ENCODE data around the gene CSAG2.
"Not testable (repeated sequence)": the region's sequence is repeated elsewhere in the genome, so short reads cannot be mapped to it uniquely, and the experiment has no call there.

CSAG2 gene, protein sequence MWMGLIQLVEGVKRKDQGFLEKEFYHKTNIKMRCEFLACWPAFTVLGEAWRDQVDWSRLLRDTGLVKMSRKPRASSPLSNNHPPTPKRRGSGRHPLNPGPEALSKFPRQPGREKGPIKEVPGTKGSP

DNA sequence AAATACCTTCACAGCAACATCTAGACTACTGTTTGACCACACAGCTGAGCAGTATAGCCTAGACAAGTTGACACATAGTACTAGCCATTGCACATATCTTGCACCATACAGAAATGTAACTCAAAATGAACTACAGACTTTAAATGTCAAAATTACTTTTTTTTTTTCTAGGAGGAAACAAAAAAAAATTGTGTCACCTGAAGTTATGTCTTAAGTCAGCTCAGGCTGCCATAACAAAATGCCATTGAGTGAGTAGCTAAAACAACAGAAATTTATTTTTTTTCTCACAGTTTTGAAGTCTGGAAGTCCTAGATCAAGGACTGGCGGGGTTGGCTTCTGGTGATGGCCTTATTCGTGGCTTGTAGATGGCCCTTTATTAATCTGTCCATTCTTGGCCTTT, at the start of gene CSAG2:
Gene CSAG2 (minus strand): TSS at position 101 of the 400 bp plus-strand sequence. CDS start 161 bp downstream, outside the sequence.
- not testable (repeated sequence) for H3K4me3 Mint-ChIP-seq; H3K36me3 Mint-ChIP-seq (ENCODE audit: low read depth); H3K27ac Mint-ChIP-seq; H3K9me3 Mint-ChIP-seq; DNase-seq; H3K27me3 Mint-ChIP-seq (ENCODE audit: low read depth, poor library complexity); H3K4me1 Mint-ChIP-seq

DNA sequence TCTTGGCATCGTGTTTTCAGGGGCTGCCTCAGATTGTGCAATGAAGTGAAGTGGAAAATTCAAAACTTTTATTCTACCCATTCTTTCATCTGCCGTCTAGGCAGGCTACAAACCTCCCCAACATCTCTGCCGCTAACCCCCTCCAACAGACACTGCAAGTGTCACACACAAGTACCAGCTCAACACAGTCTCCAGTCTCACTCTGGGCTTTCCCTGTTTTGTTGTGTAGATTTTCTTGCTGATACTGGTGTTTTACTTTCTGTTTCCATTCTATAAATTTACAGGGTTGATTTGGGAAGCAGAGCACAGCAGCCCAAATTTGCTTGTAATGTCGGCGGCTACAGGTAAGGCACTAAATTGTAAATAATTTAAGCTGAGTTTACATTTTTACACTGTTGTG, 45.8 kb upstream of the CSAG2 start:
- H3K36me3 Mint-ChIP-seq (ENCODE audit: low read depth); H3K9me3 Mint-ChIP-seq; H3K27me3 Mint-ChIP-seq (ENCODE audit: low read depth, poor library complexity); H3K27ac Mint-ChIP-seq; DNase-seq; H3K4me3 Mint-ChIP-seq; H3K4me1 Mint-ChIP-seq: not testable (repeated sequence)

DNA sequence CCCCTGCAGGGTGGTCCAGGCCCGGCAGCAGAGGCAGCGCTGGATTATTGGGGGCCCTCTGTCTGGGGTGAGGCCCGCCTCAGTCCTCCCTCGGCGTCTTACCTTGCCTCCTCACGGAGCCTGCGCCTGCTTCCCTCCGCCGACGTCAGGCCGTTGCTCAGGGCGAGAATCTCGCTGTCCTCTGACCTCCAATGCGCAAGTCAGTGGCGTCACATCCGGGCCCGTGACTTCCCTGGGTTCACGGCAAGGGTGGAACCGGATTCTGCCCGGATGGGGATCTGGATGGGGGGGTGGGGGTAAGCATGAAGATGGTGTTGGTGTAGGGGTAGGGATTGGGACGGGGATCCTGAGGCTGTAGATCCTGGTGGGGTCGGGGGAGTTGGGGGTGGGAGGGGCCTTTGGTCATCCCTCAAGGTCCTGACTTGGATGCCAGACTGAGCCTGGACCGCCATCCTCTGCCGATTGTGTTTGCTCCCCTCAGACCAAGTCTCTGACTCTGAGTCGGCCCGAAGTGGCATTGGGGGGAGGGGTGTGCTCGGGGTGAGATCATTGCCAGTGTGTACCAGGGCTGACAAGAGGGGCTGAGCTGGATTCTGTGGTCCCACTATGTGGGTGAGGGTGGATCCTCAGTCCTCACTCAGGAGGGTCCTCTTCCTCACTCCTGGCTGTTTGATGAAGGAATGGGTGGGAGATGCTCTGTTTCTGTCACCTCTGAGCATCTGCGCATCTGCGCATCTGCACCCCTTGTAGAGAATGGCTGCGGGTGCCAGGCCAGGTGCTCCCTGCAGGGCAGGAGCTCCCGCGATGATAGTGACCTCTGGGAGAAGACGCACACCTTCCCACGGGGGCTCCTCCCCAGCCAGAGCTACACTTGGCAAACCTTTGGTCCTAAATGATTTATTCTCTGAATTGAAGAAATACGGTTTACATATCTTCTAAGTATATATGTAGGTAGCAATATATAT, 44.9 kb upstream of the CSAG2 start, which contains the start of gene MAGEA2:
Gene MAGEA2 (minus strand): TSS at position 157 of the 965 bp plus-strand sequence. CDS start 2,479 bp downstream, outside the sequence.
- H3K4me1 Mint-ChIP-seq; H3K36me3 Mint-ChIP-seq (ENCODE audit: low read depth); H3K9me3 Mint-ChIP-seq; DNase-seq; H3K4me3 Mint-ChIP-seq; H3K27ac Mint-ChIP-seq; H3K27me3 Mint-ChIP-seq (ENCODE audit: low read depth, poor library complexity): not testable (repeated sequence)

DNA sequence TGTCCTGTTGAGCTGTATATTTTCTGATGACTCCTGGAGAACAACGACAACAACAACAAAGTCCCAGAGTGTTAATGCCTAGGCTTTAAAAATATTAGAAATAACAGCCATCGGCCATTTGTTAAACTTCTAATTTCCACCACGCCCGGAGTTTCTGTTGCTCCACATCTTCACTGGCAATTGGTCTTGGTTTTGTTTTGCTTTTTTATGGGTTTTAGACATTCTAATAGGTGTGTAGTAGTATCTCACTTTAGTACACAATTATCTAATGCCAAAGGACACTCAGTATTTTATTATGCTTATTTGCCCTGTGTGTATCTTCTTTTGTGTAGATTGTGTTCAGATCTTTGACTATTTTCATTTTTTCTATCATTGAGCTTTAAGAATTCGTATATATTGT, 29.5 kb upstream of the CSAG2 start:
- Mint-ChIP-seq H3K36me3 (ENCODE audit: low read depth) (no peaks in the 10 kb centered on the region), H3K27me3 (ENCODE audit: low read depth, poor library complexity) (peaks cover 14% of the 10 kb centered on the region), H3K27ac (no peak overlapping the region), H3K4me3 (no peak overlapping the region), H3K9me3 (peaks cover 61% of the 10 kb centered on the region), H3K4me1 (no peaks in the 10 kb centered on the region)
- TF ChIP-seq, protein P1, sequence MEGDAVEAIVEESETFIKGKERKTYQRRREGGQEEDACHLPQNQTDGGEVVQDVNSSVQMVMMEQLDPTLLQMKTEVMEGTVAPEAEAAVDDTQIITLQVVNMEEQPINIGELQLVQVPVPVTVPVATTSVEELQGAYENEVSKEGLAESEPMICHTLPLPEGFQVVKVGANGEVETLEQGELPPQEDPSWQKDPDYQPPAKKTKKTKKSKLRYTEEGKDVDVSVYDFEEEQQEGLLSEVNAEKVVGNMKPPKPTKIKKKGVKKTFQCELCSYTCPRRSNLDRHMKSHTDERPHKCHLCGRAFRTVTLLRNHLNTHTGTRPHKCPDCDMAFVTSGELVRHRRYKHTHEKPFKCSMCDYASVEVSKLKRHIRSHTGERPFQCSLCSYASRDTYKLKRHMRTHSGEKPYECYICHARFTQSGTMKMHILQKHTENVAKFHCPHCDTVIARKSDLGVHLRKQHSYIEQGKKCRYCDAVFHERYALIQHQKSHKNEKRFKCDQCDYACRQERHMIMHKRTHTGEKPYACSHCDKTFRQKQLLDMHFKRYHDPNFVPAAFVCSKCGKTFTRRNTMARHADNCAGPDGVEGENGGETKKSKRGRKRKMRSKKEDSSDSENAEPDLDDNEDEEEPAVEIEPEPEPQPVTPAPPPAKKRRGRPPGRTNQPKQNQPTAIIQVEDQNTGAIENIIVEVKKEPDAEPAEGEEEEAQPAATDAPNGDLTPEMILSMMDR (IDR thresholded peaks at IDR 0.05) = no peak
- DNase-seq = no peak

DNA sequence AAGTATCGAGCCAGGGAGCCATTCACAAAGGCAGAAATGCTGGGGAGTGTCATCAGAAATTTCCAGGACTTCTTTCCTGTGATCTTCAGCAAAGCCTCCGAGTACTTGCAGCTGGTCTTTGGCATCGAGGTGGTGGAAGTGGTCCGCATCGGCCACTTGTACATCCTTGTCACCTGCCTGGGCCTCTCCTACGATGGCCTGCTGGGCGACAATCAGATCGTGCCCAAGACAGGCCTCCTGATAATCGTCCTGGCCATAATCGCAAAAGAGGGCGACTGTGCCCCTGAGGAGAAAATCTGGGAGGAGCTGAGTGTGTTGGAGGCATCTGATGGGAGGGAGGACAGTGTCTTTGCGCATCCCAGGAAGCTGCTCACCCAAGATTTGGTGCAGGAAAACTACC, 27.5 kb upstream of the CSAG2 start:
- not testable (repeated sequence) for H3K4me1 Mint-ChIP-seq; H3K36me3 Mint-ChIP-seq (ENCODE audit: low read depth); DNase-seq; H3K4me3 Mint-ChIP-seq; H3K27ac Mint-ChIP-seq
- Mint-ChIP-seq H3K9me3 (peaks cover 65% of the 10 kb centered on the region), H3K27me3 (ENCODE audit: low read depth, poor library complexity) (peaks cover 14% of the 10 kb centered on the region)

DNA sequence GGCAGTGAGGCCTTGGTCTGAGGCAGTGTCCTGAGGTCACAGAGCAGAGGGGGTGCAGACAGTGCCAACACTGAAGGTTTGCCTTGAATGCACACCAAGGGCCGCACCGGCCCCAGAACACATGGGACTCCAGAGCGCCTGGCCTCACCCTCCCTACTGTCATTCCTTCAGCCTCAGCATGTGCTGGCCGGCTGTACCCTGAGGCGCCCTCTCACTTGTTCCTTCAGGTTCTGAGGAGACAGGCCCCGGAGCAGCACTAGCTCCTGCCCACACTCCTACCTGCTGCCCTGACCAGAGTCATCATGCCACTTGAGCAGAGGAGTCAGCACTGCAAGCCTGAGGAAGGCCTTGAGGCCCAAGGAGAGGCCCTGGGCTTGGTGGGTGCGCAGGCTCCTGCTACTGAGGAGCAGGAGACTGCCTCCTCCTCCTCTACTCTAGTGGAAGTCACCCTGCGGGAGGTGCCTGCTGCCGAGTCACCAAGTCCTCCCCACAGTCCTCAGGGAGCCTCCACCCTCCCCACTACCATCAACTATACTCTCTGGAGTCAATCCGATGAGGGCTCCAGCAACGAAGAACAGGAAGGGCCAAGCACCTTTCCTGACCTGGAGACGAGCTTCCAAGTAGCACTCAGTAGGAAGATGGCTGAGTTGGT, 26.9 kb upstream of the CSAG2 start:
- DNase-seq = no peak
- Mint-ChIP-seq H3K27ac (no peak overlapping the region), H3K9me3 (peaks cover 60% of the 10 kb centered on the region), H3K4me3 (no peak overlapping the region), H3K27me3 (ENCODE audit: low read depth, poor library complexity) (peaks cover 14% of the 10 kb centered on the region), H3K4me1 (no peaks in the 10 kb centered on the region), H3K36me3 (ENCODE audit: low read depth) (no peaks in the 10 kb centered on the region)
- TF ChIP-seq, protein P1 (IDR thresholded peaks at IDR 0.05) = no peak

DNA sequence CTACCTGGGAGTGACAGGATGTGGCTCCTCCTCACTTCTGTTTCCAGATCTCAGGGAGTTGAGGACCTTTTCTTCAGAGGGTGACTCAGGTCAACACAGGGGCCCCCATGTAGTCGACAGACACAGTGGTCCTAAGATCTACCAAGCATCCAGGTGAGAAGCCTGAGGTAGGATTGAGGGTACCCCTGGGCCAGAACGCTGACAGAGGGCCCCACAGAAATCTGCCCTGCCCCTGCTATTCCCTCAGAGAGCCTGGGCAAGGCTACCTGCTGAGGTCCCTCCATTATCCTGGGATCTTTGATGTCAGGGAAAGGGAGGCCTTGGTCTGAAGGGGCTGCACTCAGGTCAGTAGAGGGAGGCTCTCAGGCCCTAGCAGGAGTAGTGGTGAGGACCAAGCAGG, 26.0 kb upstream of the CSAG2 start:
- no peak overlapping the region for H3K4me3 Mint-ChIP-seq
- peaks cover 54% of the 10 kb centered on the region for H3K9me3 Mint-ChIP-seq
- peaks cover 14% of the 10 kb centered on the region for H3K27me3 Mint-ChIP-seq (ENCODE audit: low read depth, poor library complexity)
- no peak overlapping the region for H3K27ac Mint-ChIP-seq
- H3K36me3 Mint-ChIP-seq (ENCODE audit: low read depth) = no peaks in the 10 kb centered on the region
- TF ChIP-seq, protein P1 (IDR thresholded peaks at IDR 0.05) = no peak
- no peak for DNase-seq
- no peaks in the 10 kb centered on the region for H3K4me1 Mint-ChIP-seq

DNA sequence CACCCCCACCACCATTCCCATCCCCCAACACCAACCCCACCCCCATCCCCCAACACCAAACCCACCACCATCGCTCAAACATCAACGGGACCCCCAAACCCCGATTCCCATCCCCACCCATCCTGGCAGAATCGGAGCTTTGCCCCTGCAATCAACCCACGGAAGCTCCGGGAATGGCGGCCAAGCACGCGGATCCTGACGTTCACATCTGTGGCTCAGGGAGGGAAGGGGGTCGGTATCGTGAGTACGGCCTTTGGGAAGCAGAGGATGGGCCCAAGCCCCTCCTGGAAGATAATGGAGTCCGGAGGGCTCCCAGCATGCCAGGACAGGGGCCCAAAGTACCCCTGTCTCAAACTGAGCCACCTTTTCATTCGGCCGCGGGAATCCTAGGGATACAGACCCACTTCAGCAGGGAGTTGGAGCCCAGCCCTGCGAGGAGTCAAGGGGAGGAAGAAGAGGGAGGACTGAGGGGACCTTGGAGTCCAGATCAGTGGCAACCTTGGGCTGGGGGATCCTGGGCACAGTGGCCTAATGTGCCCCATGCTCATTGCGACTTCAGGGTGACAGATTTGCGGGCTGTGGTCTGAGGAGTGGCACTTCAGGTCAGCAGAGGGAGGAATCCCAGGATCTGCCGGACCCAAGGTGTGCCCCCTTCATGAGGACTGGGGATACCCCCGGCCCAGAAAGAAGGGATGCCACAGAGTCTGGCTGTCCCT, 25.2 kb upstream of the CSAG2 start:
- H3K9me3 Mint-ChIP-seq = peaks cover 50% of the 10 kb centered on the region

More for the DNA sequence above, 25.2 kb upstream of the CSAG2 start:
- H3K27me3 Mint-ChIP-seq (ENCODE audit: low read depth, poor library complexity) = peaks cover 12% of the 10 kb centered on the region
- not testable (repeated sequence) for H3K36me3 Mint-ChIP-seq (ENCODE audit: low read depth); H3K4me1 Mint-ChIP-seq; H3K4me3 Mint-ChIP-seq; H3K27ac Mint-ChIP-seq; DNase-seq

Measured in nephron progenitor cell (in vitro differentiated cells).